GM23248 (cell line): ENCODE data around the gene PJVK.

Source experiments
- EZH2 ChIP-seq: fragments of 200-600 bp; sonication (generic); IDR thresholded peaks from 2 replicates; pipeline ENCODE4 v1.6.1; 2018; ENCODE audit warnings: antibody characterized with exemption, mild to moderate bottlenecking; ENCODE audit not compliant: insufficient read depth, poor library complexity, severe bottlenecking
- EZH2phosphoT487 ChIP-seq: fragments of 200-600 bp; sonication (generic); IDR thresholded peaks from 2 replicates; pipeline ENCODE4 v1.6.1; 2018; ENCODE audit warnings: antibody characterized with exemption, moderate library complexity, mild to moderate bottlenecking, low read depth; ENCODE audit not compliant: insufficient read depth

DNA sequence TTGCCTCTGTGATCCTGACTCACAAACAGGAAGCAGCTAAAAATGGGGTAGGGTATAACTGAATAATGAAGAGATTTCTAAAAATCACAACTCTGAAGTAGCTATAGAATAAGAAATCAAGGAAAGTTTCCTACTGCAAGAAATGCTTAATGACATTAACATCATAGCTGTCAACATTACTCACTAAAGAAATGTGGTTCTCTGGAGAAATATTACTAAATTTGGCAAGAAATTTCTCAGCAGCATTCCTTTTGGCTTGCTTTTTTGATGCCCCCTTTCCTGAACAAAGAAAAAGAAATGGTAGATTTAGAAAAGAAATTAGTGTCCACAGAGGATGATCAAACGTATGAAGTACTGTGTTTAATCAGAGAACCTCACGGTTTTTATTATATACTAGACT lies 9.8 kb upstream of the PJVK start:
- no peak for TF ChIP-seq EZH2
- no peak for TF ChIP-seq EZH2phosphoT487
